Gastrocnemius medialis (tissue), 4 donors: ENCODE results near the gene VTI1A. TPM values are rescaled to one million over a fixed set of nuclear protein-coding genes. Genes with fewer than 3 reads are reported as not detected.

Experiments
- ATAC-seq, 2 donors: fragments of 150-250 bp; one replicate each; pipeline ENCODE4 v1.9.1; 2016
- DNase-seq, 2 donors: peaks; one replicate each; pipeline ENCODE4 v3.0.0-alpha.2; 2019
- H3K27ac ChIP-seq, 4 donors: fragments of 200-600 bp; sonication (generic); 1 replicate in 1 of 4; 2 replicates in 3 of 4; pipeline ENCODE4 v1.5.1; 2016 to 2018; ENCODE audit warnings: mild to moderate bottlenecking in 2 of 4, moderate library complexity in 1 of 4
- H3K27me3 ChIP-seq, 3 donors: fragments of 200-600 bp; sonication (generic) in 2 of 3; 1 replicate in 1 of 3; 2 replicates in 2 of 3; pipeline versions ENCODE4 v1.5.1 to v1.6.0; 2016 to 2019; ENCODE audit warnings: mild to moderate bottlenecking in 1 of 3, moderate library complexity in 1 of 3
- H3K36me3 ChIP-seq, 2 donors: fragments of 200-600 bp; sonication (generic) in 1 of 2; one replicate each; pipeline ENCODE4 v1.5.1; 2017 to 2018
- H3K4me1 ChIP-seq, 2 donors: fragments of 200-600 bp; sonication (generic) in 1 of 2; one replicate each; pipeline ENCODE4 v1.5.1; 2016 to 2017; ENCODE audit warnings: mild to moderate bottlenecking in 2 of 2
- H3K4me3 ChIP-seq, 4 donors: fragments of 200-600 bp; sonication (generic) in 3 of 4; 1 replicate in 1 of 4; 2 replicates in 3 of 4; pipeline ENCODE4 v1.5.1; 2016 to 2019; ENCODE audit warnings: mild to moderate bottlenecking in 2 of 4
- H3K9me3 ChIP-seq, 3 donors: fragments of 200-600 bp; sonication (generic) in 2 of 3; 1 replicate in 1 of 3; 2 replicates in 2 of 3; pipeline ENCODE4 v1.5.1; 2016 to 2019
- POLR2A ChIP-seq, 2 donors: fragments of 450-650 bp; IDR thresholded peaks; one replicate each; pipeline ENCODE4 v1.6.1; 2017; ENCODE audit warnings: antibody characterized with exemption in 2 of 2, mild to moderate bottlenecking in 2 of 2, moderate library complexity in 2 of 2
- in situ Hi-C, 4 donors: fragments of 200-750 bp; cut with MboI; loops; one replicate each; pipeline versions ENCODE4 v1.15.0 to v1.8.0; 2017; ENCODE audit warnings: low sequenced_read_pairs in 4 of 4
- intact Hi-C: fragments of 100-400 bp; cut with DNase I; formaldehyde crosslinking; loops from one replicate; pipeline ENCODE4 v1.15.1; 2023; ENCODE audit warnings: low total_unique reads
- total RNA-seq, 4 donors: library from RNA; depleted of rRNA; stranded (reverse); fragments of >200 nt; gene quantifications; one replicate each; pipeline versions ENCODE4 v1.1.0 to v1.2.3, GENCODE V29; 2016
- TF ChIP-seq, protein P1 (sequence below), 5 experiments: fragments of 450-650 bp in 3 of 5; fragments of 200-600 bp in 2 of 5; sonication (generic) in 2 of 5; IDR thresholded peaks in 4 of 5; conservative IDR thresholded peaks in 1 of 5; 1 replicate in 4 of 5; 2 replicates in 1 of 5; pipeline ENCODE4 v1.5.1; 2016 to 2019; ENCODE audit warnings: antibody characterized with exemption in 5 of 5, mild to moderate bottlenecking in 3 of 5, moderate library complexity in 3 of 5

VTI1A gene
- total RNA-seq, 4 donors from 2014 or later: 26.5 to 51.2 (median 30.6) TPM

DNA sequence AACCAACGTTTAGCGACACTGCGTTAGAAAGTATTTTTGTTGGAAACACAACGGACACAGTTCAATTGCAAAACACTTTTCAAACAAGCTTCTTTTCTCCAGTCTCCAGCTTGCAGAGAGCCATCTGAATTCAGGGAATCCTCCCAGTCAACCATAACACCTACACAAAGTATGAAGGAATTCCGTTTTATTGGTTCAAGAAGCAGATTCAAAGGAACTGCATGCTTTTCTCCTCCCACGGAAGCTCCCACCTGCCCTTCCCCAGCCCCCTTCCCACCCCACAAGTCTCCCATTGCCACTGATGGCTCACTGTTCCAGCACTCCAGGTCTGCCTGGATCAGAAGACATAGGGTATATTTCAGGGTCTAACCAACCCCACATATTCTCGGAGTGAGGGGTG lies 312.5 kb downstream of the VTI1A start:
- Histone ChIP-seq H3K9me3 (no peaks in the 10 kb centered on the region), H3K27me3 (no peaks in the 10 kb centered on the region), H3K27ac (no peak overlapping the region), H3K36me3 (no peaks in the 10 kb centered on the region), H3K4me3 (no peak overlapping the region), H3K4me1 (no peaks in the 10 kb centered on the region)
- ATAC-seq (no peak), DNase-seq (no peak)
- in situ Hi-C loops: no loop called here
- intact Hi-C loops: no loop called here
- TF ChIP-seq, protein P1, sequence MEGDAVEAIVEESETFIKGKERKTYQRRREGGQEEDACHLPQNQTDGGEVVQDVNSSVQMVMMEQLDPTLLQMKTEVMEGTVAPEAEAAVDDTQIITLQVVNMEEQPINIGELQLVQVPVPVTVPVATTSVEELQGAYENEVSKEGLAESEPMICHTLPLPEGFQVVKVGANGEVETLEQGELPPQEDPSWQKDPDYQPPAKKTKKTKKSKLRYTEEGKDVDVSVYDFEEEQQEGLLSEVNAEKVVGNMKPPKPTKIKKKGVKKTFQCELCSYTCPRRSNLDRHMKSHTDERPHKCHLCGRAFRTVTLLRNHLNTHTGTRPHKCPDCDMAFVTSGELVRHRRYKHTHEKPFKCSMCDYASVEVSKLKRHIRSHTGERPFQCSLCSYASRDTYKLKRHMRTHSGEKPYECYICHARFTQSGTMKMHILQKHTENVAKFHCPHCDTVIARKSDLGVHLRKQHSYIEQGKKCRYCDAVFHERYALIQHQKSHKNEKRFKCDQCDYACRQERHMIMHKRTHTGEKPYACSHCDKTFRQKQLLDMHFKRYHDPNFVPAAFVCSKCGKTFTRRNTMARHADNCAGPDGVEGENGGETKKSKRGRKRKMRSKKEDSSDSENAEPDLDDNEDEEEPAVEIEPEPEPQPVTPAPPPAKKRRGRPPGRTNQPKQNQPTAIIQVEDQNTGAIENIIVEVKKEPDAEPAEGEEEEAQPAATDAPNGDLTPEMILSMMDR (IDR thresholded peaks at IDR 0.05 in 4 of 5, conservative IDR thresholded peaks at IDR 0.05 in 1 of 5): no peak
- TF ChIP-seq POLR2A (IDR thresholded peaks at IDR 0.05): no peak

DNA sequence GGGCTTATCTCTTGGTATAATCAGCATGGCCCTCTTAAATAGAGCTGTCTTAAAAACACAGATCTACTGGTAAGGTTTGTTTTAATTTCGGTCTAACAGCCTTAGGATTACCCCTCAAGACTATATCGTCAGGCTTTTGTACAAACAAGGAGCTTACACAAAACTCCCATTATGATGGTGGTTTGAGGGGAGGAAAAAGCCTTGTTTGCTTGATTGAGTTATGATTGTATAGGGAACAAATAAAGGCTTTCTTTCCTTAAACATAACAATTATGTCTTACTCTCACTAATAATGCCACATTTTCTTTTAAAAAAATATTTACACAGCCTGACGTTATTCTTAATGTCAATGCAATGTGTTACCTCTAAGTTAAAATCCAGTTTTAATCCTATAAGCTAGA lies 314.2 kb downstream of the VTI1A start:
- H3K36me3 ChIP-seq: no peaks in the 10 kb centered on the region

DNA sequence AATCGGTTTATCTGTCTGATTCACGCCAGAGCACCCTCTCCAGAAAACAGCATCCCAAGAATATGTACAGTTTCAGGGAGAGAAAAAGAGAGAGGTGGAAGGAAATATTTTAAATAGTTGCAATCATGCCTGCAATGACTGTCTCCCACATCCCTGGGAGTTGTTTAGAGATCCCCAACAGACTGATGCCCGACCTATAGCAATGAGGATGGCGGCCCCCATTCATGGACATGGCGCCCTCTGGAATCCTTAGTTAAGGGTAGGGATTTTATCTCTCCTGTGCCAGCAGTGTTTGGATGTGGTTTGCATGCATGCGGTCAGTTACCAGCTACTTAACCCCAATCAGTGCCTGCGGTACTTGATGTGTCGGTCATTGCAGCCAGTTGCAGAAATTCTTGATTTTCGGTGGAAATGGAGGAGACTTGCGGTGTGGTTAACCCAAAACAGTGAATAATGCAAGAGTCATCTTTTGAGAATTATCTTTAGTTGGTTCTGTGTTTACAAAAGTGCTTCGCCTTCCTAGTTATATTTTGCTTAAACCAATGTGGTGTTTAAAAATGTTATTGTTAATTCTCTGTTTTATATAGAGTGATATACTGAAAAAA lies 317.0 kb downstream of the VTI1A start:
- intact Hi-C loops: no loop called here
- Histone ChIP-seq H3K27me3 (no peaks in the 10 kb centered on the region), H3K4me1 (no peaks in the 10 kb centered on the region), H3K9me3 (no peaks in the 10 kb centered on the region), H3K36me3 (no peaks in the 10 kb centered on the region), H3K4me3 (no peak overlapping the region), H3K27ac (no peak overlapping the region)
- no peak for TF ChIP-seq POLR2A (IDR thresholded peaks at IDR 0.05)
- TF ChIP-seq, protein P1 (IDR thresholded peaks at IDR 0.05 in 4 of 5, conservative IDR thresholded peaks at IDR 0.05 in 1 of 5): no peak
- DNase-seq (no peak), ATAC-seq (no peak)
- in situ Hi-C loops: no loop called here

More for the DNA sequence above, 314.2 kb downstream of the VTI1A start:
- Histone ChIP-seq H3K27me3 (no peaks in the 10 kb centered on the region), H3K4me1 (no peaks in the 10 kb centered on the region), H3K27ac (no peak overlapping the region), H3K9me3 (no peaks in the 10 kb centered on the region), H3K4me3 (no peak overlapping the region)
- intact Hi-C loops (no loop called here), in situ Hi-C loops (no loop called here)
- no peak for TF ChIP-seq POLR2A (IDR thresholded peaks at IDR 0.05)
- TF ChIP-seq, protein P1 (IDR thresholded peaks at IDR 0.05 in 4 of 5, conservative IDR thresholded peaks at IDR 0.05 in 1 of 5): no peak
- DNase-seq (no peak), ATAC-seq (no peak)

DNA sequence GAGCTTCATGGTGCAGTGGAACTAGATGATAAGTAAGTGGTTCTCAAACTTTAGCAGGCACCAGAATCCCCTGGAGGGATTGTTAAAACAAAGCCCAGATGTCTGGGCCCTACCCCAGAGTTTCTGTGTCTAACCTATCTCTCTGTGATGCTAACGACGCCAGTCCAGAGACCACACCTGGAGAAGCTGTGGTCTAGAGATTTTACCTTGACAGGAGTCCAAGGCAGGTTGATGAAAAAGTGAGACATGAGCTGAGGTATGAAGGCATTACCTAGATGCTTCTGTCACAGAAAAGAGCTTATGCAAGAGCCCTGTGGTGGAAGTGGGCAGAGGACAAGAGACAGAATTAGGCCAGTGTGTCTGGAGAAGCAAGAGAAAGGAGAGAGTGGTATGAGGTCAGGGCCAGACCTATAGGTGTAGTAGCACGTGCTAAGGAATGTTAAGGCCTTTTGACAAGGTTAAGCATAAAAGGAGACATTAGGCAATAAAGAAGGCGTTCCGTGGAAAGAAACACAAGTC lies 318.8 kb downstream of the VTI1A start:
- Histone ChIP-seq H3K27me3 (no peaks in the 10 kb centered on the region), H3K27ac (no peak overlapping the region), H3K36me3 (no peaks in the 10 kb centered on the region), H3K4me1 (no peaks in the 10 kb centered on the region), H3K9me3 (no peaks in the 10 kb centered on the region), H3K4me3 (no peak overlapping the region)
- ATAC-seq (no peak), DNase-seq (no peak)
- intact Hi-C loops (no loop called here), in situ Hi-C loops (no loop called here)
- TF ChIP-seq, protein P1 (IDR thresholded peaks at IDR 0.05 in 4 of 5, conservative IDR thresholded peaks at IDR 0.05 in 1 of 5): no peak
- TF ChIP-seq POLR2A (IDR thresholded peaks at IDR 0.05): no peak

DNA sequence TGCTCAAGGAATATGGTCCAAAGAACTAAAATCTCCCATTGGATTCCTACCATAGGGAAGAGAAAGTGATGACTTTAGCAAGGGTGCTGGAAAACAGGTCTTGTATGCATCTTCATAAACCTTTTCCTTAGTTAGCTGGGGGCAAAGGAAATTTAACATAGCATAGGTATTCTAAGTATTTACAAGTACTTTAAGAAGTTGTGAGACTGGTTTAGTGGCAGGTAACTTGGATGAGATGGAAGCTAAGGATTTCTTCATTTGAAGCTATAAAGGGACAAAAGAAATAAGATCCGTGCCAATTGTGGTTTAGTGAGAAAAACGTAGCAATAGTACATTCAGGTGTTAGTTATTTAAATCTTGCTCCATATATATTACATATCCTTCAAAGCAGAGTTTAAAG lies 319.6 kb downstream of the VTI1A start:
- no peaks in the 10 kb centered on the region for H3K36me3 ChIP-seq
- DNase-seq: no peak
- no peak for ATAC-seq
- intact Hi-C loops (no loop called here), in situ Hi-C loops (no loop called here)
- no peak overlapping the region for H3K27ac ChIP-seq
- H3K9me3 ChIP-seq: no peaks in the 10 kb centered on the region
- H3K4me3 ChIP-seq: no peak overlapping the region
- H3K4me1 ChIP-seq: no peaks in the 10 kb centered on the region
- H3K27me3 ChIP-seq: no peaks in the 10 kb centered on the region
- no peak for TF ChIP-seq POLR2A (IDR thresholded peaks at IDR 0.05)
- TF ChIP-seq, protein P1 (IDR thresholded peaks at IDR 0.05 in 4 of 5, conservative IDR thresholded peaks at IDR 0.05 in 1 of 5): no peak
